ENCODE data around the gene GPRC5D.
A peak's percentile ranks its signal among the peaks of the same experiment; 100 is the strongest.

Gene GPRC5D

DNA sequence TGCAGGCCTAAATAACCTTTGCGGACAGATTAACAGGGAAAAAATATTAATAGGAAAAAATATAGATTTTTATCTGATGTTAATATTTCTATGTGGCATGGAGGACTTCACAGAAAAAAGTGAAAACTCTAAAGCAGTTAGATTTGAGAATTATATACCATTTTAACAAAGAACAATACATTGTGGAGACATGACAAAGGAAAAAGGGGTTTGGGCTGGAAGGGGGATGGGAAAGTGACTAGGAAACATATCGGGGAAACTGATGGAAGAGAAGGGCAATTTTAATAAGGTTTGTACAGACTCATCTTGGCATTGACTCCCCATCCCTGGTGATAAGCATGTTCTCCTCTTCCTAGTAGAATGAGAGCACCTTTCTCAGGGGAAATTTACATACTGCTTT lies 21.0 kb upstream of the GPRC5D start:
- DNase-seq (ENCODE audit: low read depth): no peak
- TF ChIP-seq, protein P1, sequence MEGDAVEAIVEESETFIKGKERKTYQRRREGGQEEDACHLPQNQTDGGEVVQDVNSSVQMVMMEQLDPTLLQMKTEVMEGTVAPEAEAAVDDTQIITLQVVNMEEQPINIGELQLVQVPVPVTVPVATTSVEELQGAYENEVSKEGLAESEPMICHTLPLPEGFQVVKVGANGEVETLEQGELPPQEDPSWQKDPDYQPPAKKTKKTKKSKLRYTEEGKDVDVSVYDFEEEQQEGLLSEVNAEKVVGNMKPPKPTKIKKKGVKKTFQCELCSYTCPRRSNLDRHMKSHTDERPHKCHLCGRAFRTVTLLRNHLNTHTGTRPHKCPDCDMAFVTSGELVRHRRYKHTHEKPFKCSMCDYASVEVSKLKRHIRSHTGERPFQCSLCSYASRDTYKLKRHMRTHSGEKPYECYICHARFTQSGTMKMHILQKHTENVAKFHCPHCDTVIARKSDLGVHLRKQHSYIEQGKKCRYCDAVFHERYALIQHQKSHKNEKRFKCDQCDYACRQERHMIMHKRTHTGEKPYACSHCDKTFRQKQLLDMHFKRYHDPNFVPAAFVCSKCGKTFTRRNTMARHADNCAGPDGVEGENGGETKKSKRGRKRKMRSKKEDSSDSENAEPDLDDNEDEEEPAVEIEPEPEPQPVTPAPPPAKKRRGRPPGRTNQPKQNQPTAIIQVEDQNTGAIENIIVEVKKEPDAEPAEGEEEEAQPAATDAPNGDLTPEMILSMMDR (IDR thresholded peaks at IDR 0.05; ENCODE audit: insufficient read depth, low read depth, low read length, missing control alignments): no peak
- no peak overlapping the region for H3K4me3 ChIP-seq (ENCODE audit: low read depth, low read length)

DNA sequence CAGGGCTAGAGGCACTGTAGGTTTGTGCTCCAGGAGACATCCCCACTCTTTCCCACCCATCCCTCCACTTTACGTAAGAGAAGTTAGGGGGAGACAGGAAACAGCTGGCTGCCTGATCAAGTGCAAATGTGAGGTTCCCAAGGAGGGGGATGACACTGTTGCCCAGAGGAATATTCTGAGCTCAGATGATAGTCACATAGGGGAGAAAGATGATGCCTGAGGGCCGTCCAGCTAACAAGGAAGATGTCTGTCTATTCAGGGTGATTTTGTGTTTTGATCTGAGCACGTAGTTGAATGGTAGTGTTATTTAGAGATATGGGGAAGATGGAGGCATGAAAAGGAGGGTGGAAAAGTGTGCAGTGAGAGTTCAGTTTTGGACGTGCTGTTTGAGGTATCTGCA lies 13.9 kb upstream of the GPRC5D start:
- TF ChIP-seq, protein P1 (IDR thresholded peaks at IDR 0.05; ENCODE audit: insufficient read depth, low read depth, low read length, missing control alignments): no peak
- DNase-seq (ENCODE audit: low read depth): no peak

DNA sequence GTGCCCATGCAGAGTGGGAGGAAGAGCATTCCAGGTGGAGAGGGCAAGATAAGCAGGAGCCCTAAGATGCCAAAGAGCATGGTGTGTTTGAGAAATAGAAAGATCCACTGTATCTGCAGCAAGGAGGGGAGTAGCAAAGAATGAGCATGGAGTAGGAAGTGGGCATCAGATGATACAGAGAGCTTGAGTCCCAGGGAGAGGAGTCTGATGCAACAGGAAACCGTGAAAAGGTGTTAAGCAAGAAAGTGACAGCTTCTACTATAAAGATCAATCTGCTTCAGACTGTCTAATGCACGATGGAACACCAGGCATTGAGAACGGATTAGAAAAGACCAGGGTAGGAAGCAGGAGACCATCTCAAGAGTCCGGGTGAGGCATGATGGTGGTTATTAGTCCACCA lies 12.3 kb upstream of the GPRC5D start:
- TF ChIP-seq, protein P1 (IDR thresholded peaks at IDR 0.05; ENCODE audit: insufficient read depth, low read depth, low read length, missing control alignments): no peak
- peak; percentile 12 for DNase-seq (ENCODE audit: low read depth)

More for the DNA sequence above, 13.9 kb upstream of the GPRC5D start:
- H3K4me3 ChIP-seq (ENCODE audit: low read depth, low read length): no peak overlapping the region

DNA sequence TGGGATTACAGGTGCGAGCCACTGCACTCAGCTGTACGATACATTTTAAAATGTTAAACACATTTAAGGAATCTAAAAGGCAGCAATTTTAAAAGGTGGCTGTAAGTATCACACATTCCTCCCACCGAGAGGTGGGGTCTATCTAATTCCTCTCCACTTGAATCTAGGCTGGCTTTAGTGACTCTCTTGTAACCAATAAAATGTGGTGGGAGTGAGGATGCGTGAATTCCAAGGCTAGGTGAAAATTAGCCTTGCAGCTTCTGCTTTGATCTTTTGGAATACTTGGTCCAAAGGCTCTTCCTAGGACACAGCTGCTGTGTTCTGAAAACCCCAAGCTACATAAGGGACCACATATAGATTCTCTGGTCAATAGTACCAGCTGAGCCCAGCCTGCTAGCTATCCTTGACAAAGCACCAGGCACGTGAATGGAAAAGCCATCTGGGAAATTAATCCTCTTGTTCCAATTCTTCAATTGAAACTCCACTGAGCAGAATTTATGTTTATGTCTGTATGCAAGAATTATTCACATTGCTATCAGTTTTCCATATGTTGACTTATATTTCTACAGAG lies 8.8 kb upstream of the GPRC5D start:
- no peak for DNase-seq (ENCODE audit: low read depth)

More for the DNA sequence above, 12.3 kb upstream of the GPRC5D start:
- no peak overlapping the region for H3K4me3 ChIP-seq (ENCODE audit: low read depth, low read length)

DNA sequence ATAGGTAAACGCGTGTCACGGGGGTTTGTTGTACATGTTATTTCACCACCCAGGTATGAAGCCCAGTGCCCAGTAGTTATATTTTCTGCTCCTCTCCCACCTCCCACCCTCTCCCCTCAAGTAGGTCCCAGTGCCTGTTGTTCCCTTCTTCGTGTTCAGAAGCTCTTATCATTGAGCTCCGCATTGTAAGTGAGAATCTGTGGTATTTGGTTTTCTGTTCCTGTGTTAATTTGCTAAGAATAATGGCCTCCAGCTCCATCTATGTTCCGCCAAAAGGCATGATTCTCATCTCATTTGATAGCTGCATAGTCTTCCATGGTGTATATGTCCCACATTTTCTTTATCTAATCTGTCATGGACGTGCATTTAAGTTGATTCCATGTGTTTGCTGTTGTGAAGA lies 6.9 kb upstream of the GPRC5D start:
- DNase-seq (ENCODE audit: low read depth): no peak
- no peak overlapping the region for H3K4me3 ChIP-seq (ENCODE audit: low read depth, low read length)
- TF ChIP-seq, protein P1 (IDR thresholded peaks at IDR 0.05; ENCODE audit: insufficient read depth, low read depth, low read length, missing control alignments): no peak

More for the DNA sequence above, 8.8 kb upstream of the GPRC5D start:
- TF ChIP-seq, protein P1 (IDR thresholded peaks at IDR 0.05; ENCODE audit: insufficient read depth, low read depth, low read length, missing control alignments): no peak
- no peak overlapping the region for H3K4me3 ChIP-seq (ENCODE audit: low read depth, low read length)

DNA sequence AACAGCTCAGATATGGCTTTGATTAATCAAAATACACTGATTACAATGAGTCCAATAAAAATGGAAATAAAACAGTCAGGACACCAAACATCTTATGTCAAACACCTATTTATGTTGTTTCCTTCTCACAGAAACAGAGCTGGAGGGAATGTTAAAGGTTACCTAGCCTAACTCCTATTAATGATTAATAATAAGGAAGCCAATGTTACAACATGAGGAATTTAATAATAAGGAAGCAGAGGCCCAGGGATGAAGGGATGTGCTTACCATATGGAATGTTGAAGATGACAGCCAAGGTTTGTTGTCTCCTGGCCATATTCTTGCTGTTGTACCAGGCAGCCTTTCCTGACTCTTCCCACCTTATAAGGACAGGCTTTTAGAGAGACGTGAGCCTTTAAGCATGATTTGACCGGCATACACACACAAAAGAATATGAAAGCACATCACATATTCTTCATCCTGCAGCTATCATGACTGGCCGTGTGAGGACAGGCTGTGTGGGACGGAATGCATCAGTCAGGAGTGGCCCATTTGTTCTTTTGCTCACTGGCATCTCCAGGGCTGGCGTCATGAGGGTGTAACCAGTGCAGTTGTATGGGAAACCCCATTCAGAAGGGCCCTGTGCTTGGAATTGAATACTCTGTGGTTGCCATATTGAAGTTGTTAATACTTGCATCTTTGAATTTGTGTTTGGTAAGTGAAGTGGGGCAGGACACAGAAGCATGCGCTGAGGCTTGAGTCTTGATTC lies 3.1 kb upstream of the GPRC5D start:
- TF ChIP-seq, protein P1 (IDR thresholded peaks at IDR 0.05; ENCODE audit: insufficient read depth, low read depth, low read length, missing control alignments): no peak
- no peak overlapping the region for H3K4me3 ChIP-seq (ENCODE audit: low read depth, low read length)
- no peak for DNase-seq (ENCODE audit: low read depth)
